Loucy (cell line): Measurements from ENCODE around the gene TRPM3.

Experiments
- CTCF ChIP-seq: fragments of 200-600 bp; sonication (generic); conservative IDR thresholded peaks from 2 replicates; pipeline ENCODE4 v1.5.1; 2014; ENCODE audit warnings: mild to moderate bottlenecking, antibody characterized with exemption, low read length
- EZH2phosphoT487 ChIP-seq: fragments of 200-600 bp; IDR thresholded peaks from 2 replicates; pipeline ENCODE4 v1.6.1; 2018; ENCODE audit warnings: antibody characterized with exemption, mild to moderate bottlenecking, moderate library complexity, borderline replicate concordance

- TF ChIP-seq CTCF (no peak), EZH2phosphoT487 (no peak)
Measured at GRCh38 chr9:70595211-70595610, 526.2 kb downstream of the TRPM3 start.
